HG03342 (cell line): ENCODE data around the gene C9orf57.
"Not testable (repeated sequence)": the region's sequence is repeated elsewhere in the genome, so short reads cannot be mapped to it uniquely, and the experiment has no call there.

Experiments used
- ATAC-seq: cut with Tn5 transposase; IDR thresholded peaks from one replicate; pipeline ENCODE4 v1.9.1; 2021; ENCODE audit warnings: mild to moderate bottlenecking, moderate library complexity; ENCODE audit not compliant: unreplicated experiment

C9orf57 gene

GRCh38 chr9:72025906-72026305, 34.5 kb downstream of the C9orf57 start:
- ATAC-seq, result no peak

- ATAC-seq, result no peak
These were observed 36.8 kb downstream of the C9orf57 start for GRCh38 chr9:72023596-72023995.

DNA sequence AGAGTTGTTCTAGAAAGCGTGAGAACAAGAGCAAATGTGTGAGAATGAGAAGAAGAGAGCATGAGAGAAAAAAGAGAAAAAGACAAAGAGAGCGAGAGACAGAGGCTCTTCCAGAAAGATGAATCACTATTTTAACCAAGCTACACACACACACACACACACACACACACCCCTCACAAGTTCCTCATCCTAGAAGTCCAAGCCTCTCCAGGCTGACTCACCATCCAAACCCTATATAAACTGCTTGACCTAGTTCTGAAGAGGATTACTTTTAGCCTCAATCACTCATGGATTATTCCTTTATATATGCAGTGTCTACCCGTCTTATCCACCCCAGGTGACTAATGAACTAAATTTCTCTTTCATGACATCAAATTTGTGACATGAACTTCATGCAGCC, 37.6 kb downstream of the C9orf57 start:
- no peak for ATAC-seq

DNA sequence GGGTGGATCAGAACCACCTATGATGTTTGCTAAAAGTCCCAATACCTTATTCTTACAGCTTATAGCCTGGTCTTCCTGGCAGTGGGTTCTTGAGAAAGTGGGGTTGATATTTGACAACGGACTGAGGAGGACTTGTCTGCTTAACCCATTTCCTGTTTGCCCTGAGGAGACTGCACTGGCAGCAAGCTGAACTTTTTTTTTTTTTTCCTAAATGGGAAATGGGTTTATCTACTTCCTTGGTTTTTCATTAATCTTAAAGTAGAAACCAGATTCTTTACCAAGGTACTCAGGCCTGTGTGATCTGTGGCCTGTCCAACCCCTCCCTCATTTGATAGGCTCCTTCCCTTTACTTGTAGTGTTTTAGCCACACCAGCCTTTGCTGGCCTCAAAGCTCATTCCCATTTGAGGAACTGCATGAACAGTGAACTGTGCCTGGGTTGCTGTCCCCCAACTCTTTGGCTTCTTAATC, 47.1 kb downstream of the C9orf57 start:
- ATAC-seq, result no peak

GRCh38 chr9:72012646-72013045, 47.8 kb downstream of the C9orf57 start:
- no peak for ATAC-seq

GRCh38 chr9:72007726-72008125, 52.7 kb downstream of the C9orf57 start:
- not testable (repeated sequence) for ATAC-seq

- no peak for ATAC-seq
These were observed 53.9 kb downstream of the C9orf57 start for GRCh38 chr9:72006501-72006900.

DNA sequence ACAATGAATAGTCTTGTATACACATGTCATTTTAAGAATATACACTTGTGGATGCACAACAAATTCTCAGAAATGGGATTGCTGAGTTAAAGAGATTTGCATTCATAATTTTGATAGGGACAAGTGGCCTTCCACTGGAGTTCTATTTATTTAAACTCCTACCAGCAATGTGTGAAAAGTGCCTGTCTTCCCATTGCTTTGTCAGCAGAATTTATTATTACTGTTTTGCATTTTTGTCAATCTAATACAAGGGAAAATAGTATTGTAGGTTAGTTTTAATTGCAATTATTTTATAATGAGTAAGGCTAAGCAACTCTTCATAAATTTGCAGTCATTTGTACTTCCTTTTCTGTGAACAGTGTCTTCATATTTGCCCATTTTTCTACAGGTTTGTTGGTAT, 55.0 kb downstream of the C9orf57 start:
- ATAC-seq, result no peak
